HAP-1 (cell line): ENCODE results near the gene ACP5.
"Not testable (repeated sequence)": the region's sequence is repeated elsewhere in the genome, so short reads cannot be mapped to it uniquely, and the experiment has no call there.

ENCODE experiments used
- DNase-seq, 2 experiments: peaks; one replicate each; pipeline ENCODE4 v3.0.0-alpha.2; 2016 to 2020; ENCODE audit warnings: low spot score in 2 of 2
- H3K27me3 ChIP-seq: fragments of 250-450 bp; sonication (Bioruptor Pico); 2 replicates; pipeline ENCODE4 v1.5.1; 2020; ENCODE audit warnings: low read depth, mild to moderate bottlenecking, moderate library complexity
- H3K36me3 ChIP-seq: fragments of 250-450 bp; sonication (Bioruptor Pico); replicated peaks from 2 replicates; pipeline ENCODE4 v1.5.1; 2020; ENCODE audit warnings: mild to moderate bottlenecking
- H3K4me1 ChIP-seq: fragments of 250-450 bp; sonication (Bioruptor Pico); 2 replicates; pipeline ENCODE4 v1.5.1; 2020; ENCODE audit warnings: mild to moderate bottlenecking
- H3K4me3 ChIP-seq: fragments of 250-450 bp; sonication (Bioruptor Pico); 2 replicates; pipeline ENCODE4 v1.5.1; 2020; ENCODE audit warnings: mild to moderate bottlenecking, moderate library complexity
- H3K9me3 ChIP-seq: fragments of 250-450 bp; sonication (Bioruptor Pico); 2 replicates; pipeline ENCODE4 v1.5.1; 2020; ENCODE audit warnings: mild to moderate bottlenecking, moderate library complexity
- in situ Hi-C: fragments of 300-500 bp; cut with MboI; formaldehyde crosslinking; loops from 3 replicates; pipeline ENCODE4 v1.14.3; 2020; ENCODE audit warnings: low sequenced_read_pairs, inconsistent platforms, mixed read lengths

Gene ACP5

GRCh38 chr19:11597202-11598102 lies 20.0 kb upstream of the ACP5 start, which contains the start of gene ZNF627:
Gene ZNF627 (plus strand): TSS chr19:11597483. CDS start chr19:11597628, 145 bp downstream.
- Histone ChIP-seq H3K27me3 (no peaks in the 10 kb centered on the region), H3K4me3 (peak within 1 kb of the TSS; percentile 78), H3K36me3 (peaks cover 8% of the 10 kb centered on the region; the same call in 1 of the 2 replicates), H3K4me1 (peaks cover 4% of the 10 kb centered on the region; the same call in 1 of the 2 replicates), H3K9me3 (no peaks in the 10 kb centered on the region)
- peak; percentile 94 to 99 for DNase-seq
- in situ Hi-C loops, result no loop called here

GRCh38 chr19:11596156-11596555 lies 18.7 kb upstream of the ACP5 start:
- in situ Hi-C loops, result no loop called here
- H3K27me3 ChIP-seq, result no peaks in the 10 kb centered on the region
- peaks cover 4% of the 10 kb centered on the region; the same call in 1 of the 2 replicates for H3K4me1 ChIP-seq
- no peak for DNase-seq
- H3K4me3 ChIP-seq, result no peak overlapping the region
- no peaks in the 10 kb centered on the region for H3K9me3 ChIP-seq
- H3K36me3 ChIP-seq, result peaks cover 8% of the 10 kb centered on the region; the same call in 1 of the 2 replicates

GRCh38 chr19:11594084-11594483 lies 16.6 kb upstream of the ACP5 start:
- no peak for DNase-seq
- in situ Hi-C loops, result no loop called here

GRCh38 chr19:11587975-11588631 lies 10.7 kb upstream of the ACP5 start:
- no peak for DNase-seq
- in situ Hi-C loops, result no loop called here
- H3K4me1 ChIP-seq, result no peaks in the 10 kb centered on the region
- no peaks in the 10 kb centered on the region for H3K9me3 ChIP-seq
- H3K27me3 ChIP-seq, result no peaks in the 10 kb centered on the region
- no peak overlapping the region for H3K4me3 ChIP-seq
- no peaks in the 10 kb centered on the region for H3K36me3 ChIP-seq

More at GRCh38 chr19:11594084-11594483, 16.6 kb upstream of the ACP5 start:
- Histone ChIP-seq H3K9me3 (no peaks in the 10 kb centered on the region), H3K36me3 (peaks cover 5% of the 10 kb centered on the region; the same call in 1 of the 2 replicates), H3K4me1 (peaks cover 4% of the 10 kb centered on the region; the same call in 1 of the 2 replicates), H3K27me3 (no peaks in the 10 kb centered on the region), H3K4me3 (no peak overlapping the region)

GRCh38 chr19:11587302-11587974 lies 10.0 kb upstream of the ACP5 start:
- H3K4me3 ChIP-seq, result no peak overlapping the region
- H3K4me1 ChIP-seq, result no peaks in the 10 kb centered on the region
- DNase-seq, result peak; percentile 71 to 86
- no peaks in the 10 kb centered on the region for H3K36me3 ChIP-seq
- H3K27me3 ChIP-seq, result no peaks in the 10 kb centered on the region
- in situ Hi-C loops, result no loop called here
- no peaks in the 10 kb centered on the region for H3K9me3 ChIP-seq

GRCh38 chr19:11586331-11586730 lies 8.9 kb upstream of the ACP5 start:
- H3K36me3 ChIP-seq, result no peaks in the 10 kb centered on the region
- H3K4me3 ChIP-seq, result no peak overlapping the region
- H3K9me3 ChIP-seq, result no peaks in the 10 kb centered on the region
- in situ Hi-C loops, result no loop called here
- no peaks in the 10 kb centered on the region for H3K4me1 ChIP-seq
- no peak for DNase-seq
- H3K27me3 ChIP-seq, result no peaks in the 10 kb centered on the region

- Histone ChIP-seq H3K36me3 (no peaks in the 10 kb centered on the region), H3K4me1 (no peaks in the 10 kb centered on the region), H3K27me3 (no peaks in the 10 kb centered on the region), H3K4me3 (no peak overlapping the region), H3K9me3 (no peaks in the 10 kb centered on the region)
- in situ Hi-C loops, result no loop called here
- DNase-seq, result no peak
Measured at GRCh38 chr19:11581740-11582139, 4.3 kb upstream of the ACP5 start.

GRCh38 chr19:11580116-11580515 lies 2.7 kb upstream of the ACP5 start:
- in situ Hi-C loops, result no loop called here
- H3K4me1 ChIP-seq, result no peaks in the 10 kb centered on the region

GRCh38 chr19:11578258-11579142 lies 1.1 kb upstream of the ACP5 start:
- Histone ChIP-seq H3K9me3 (no peaks in the 10 kb centered on the region), H3K27me3 (no peaks in the 10 kb centered on the region), H3K4me3 (no peak overlapping the region), H3K4me1 (no peaks in the 10 kb centered on the region), H3K36me3 (no peaks in the 10 kb centered on the region)
- in situ Hi-C loops, result no loop called here
- DNase-seq, result no peak

More at GRCh38 chr19:11580116-11580515, 2.7 kb upstream of the ACP5 start:
- H3K27me3 ChIP-seq, result no peaks in the 10 kb centered on the region
- H3K36me3 ChIP-seq, result no peaks in the 10 kb centered on the region
- H3K9me3 ChIP-seq, result no peaks in the 10 kb centered on the region
- DNase-seq, result no peak
- H3K4me3 ChIP-seq, result no peak overlapping the region

GRCh38 chr19:11576227-11576626 lies 1.2 kb downstream of the ACP5 start:
- Histone ChIP-seq H3K9me3 (no peaks in the 10 kb centered on the region), H3K4me1 (no peaks in the 10 kb centered on the region), H3K4me3 (no peak overlapping the region), H3K36me3 (no peaks in the 10 kb centered on the region), H3K27me3 (no peaks in the 10 kb centered on the region)
- no peak for DNase-seq
- in situ Hi-C loops, result no loop called here

GRCh38 chr19:11574689-11575088 lies 2.8 kb downstream of the ACP5 start:
- no peaks in the 10 kb centered on the region for H3K9me3 ChIP-seq
- H3K36me3 ChIP-seq, result no peaks in the 10 kb centered on the region
- H3K4me3 ChIP-seq, result no peak overlapping the region
- in situ Hi-C loops, result no loop called here
- no peaks in the 10 kb centered on the region for H3K4me1 ChIP-seq
- H3K27me3 ChIP-seq, result no peaks in the 10 kb centered on the region
- no peak for DNase-seq

- H3K4me1 ChIP-seq, H3K9me3 ChIP-seq, H3K36me3 ChIP-seq, in situ Hi-C loops, H3K4me3 ChIP-seq, DNase-seq, H3K27me3 ChIP-seq: not testable (repeated sequence)
Measured at GRCh38 chr19:11573763-11574162, 3.7 kb downstream of the ACP5 start.

- DNase-seq, H3K4me1 ChIP-seq, H3K27me3 ChIP-seq, H3K36me3 ChIP-seq, H3K4me3 ChIP-seq, H3K9me3 ChIP-seq, in situ Hi-C loops: not testable (repeated sequence)
Measured at GRCh38 chr19:11573354-11573753, 4.1 kb downstream of the ACP5 start.
